K562 treated with DMSO at 1 percent for 12 hours (cell line): ENCODE data around the gene AOPEP. TPM values are rescaled to one million over a fixed set of nuclear protein-coding genes. Genes with fewer than 3 reads are reported as not detected.

ENCODE experiments used
- total RNA-seq: library from RNA; unstranded; fragments of 300-600 nt; gene quantifications from 2 replicates; pipeline ENCODE4 v1.2.3, GENCODE V29; 2022; ENCODE audit not compliant: insufficient read depth

The AOPEP gene
- total RNA-seq: 8.1 and 12.9 TPM in 2 replicates

GRCh38 chr9:94726495-94727191 lies at the start of gene AOPEP:
Gene AOPEP (plus strand): TSS chr9:94726699. CDS start chr9:94759784, 33,085 bp downstream.

Other genes with a start within 250 kb of the AOPEP start
- gene PCAT7, start 171.6 kb upstream of the AOPEP start, total RNA-seq: not detected in 2 replicates
- not detected in 2 replicates for gene FBP2, start 132.9 kb upstream of the AOPEP start, total RNA-seq
- gene FBP1, start 87.2 kb upstream of the AOPEP start, total RNA-seq: not detected in 2 replicates